Esophagus muscularis mucosa (tissue), 4 donors: ENCODE data around the gene INPPL1. TPM values are rescaled to one million over a fixed set of nuclear protein-coding genes. Genes with fewer than 3 reads are reported as not detected.

ENCODE experiments used
- DNase-seq: peaks from one replicate; pipeline ENCODE4 v3.0.0-alpha.2; 2017; ENCODE audit errors: extremely low spot score
- H3K27ac ChIP-seq, 4 donors: fragments of 200-600 bp; sonication (generic); replicated peaks in 1 of 4; 1 replicate in 3 of 4; 2 replicates in 1 of 4; pipeline ENCODE4 v1.5.1; 2016 to 2019; ENCODE audit warnings: mild to moderate bottlenecking in 1 of 4
- H3K27me3 ChIP-seq, 4 donors: fragments of 200-600 bp; sonication (generic); one replicate each; pipeline versions ENCODE4 v1.5.1 to v1.6.0; 2016 to 2019
- H3K36me3 ChIP-seq, 4 donors: fragments of 200-600 bp; sonication (generic); one replicate each; pipeline ENCODE4 v1.5.1; 2016 to 2019
- H3K4me1 ChIP-seq, 4 donors: fragments of 200-600 bp; sonication (generic); one replicate each; pipeline ENCODE4 v1.5.1; 2016 to 2019
- H3K4me3 ChIP-seq, 4 donors: fragments of 200-600 bp; sonication (generic); 1 replicate in 2 of 4; 2 replicates in 2 of 4; pipeline ENCODE4 v1.5.1; 2016 to 2019; ENCODE audit warnings: mild to moderate bottlenecking in 4 of 4, moderate library complexity in 1 of 4
- H3K9me3 ChIP-seq, 4 donors: fragments of 200-600 bp; sonication (generic); 1 replicate in 3 of 4; 2 replicates in 1 of 4; pipeline ENCODE4 v1.5.1; 2016 to 2019
- EP300 ChIP-seq: sonication (generic); formaldehyde crosslinking; IDR thresholded peaks from one replicate; pipeline ENCODE4 v1.6.1; 2017; ENCODE audit warnings: antibody characterized with exemption
- POLR2A ChIP-seq: fragments of 450-650 bp; IDR thresholded peaks from one replicate; pipeline ENCODE4 v1.6.1; 2017; ENCODE audit warnings: antibody characterized with exemption, moderate library complexity, mild to moderate bottlenecking, low read depth
- POLR2AphosphoS5 ChIP-seq, 2 donors: sonication (generic); formaldehyde crosslinking; IDR thresholded peaks; one replicate each; pipeline ENCODE4 v1.6.1; 2017; ENCODE audit warnings: antibody characterized with exemption in 2 of 2
- WGBS: methylation state at CpG from one replicate; pipeline ENCODE4 v1.1.5; 2018; 5-methylcytosine and 5-hydroxymethylcytosine counted together
- intact Hi-C: fragments of 100-400 bp; cut with DNase I; formaldehyde crosslinking; loops from one replicate; pipeline ENCODE4 v1.15.1; 2023
- total RNA-seq, 4 donors: library from RNA; depleted of rRNA; stranded (reverse); fragments of >200 nt; gene quantifications; one replicate each; pipeline versions ENCODE4 v1.1.0 to v1.2.1, GENCODE V29; 2016
- TF ChIP-seq, protein P1 (sequence below), 3 experiments: fragments of 200-600 bp in 2 of 3; fragments of 450-650 bp in 1 of 3; sonication (generic) in 2 of 3; IDR thresholded peaks; one replicate each; pipeline ENCODE4 v1.5.1; 2017 to 2019; ENCODE audit warnings: antibody characterized with exemption in 3 of 3, mild to moderate bottlenecking in 2 of 3, moderate library complexity in 1 of 3

INPPL1 gene
- total RNA-seq, 4 donors from 2014 or later: 61.6 to 158 (median 100) TPM

DNA sequence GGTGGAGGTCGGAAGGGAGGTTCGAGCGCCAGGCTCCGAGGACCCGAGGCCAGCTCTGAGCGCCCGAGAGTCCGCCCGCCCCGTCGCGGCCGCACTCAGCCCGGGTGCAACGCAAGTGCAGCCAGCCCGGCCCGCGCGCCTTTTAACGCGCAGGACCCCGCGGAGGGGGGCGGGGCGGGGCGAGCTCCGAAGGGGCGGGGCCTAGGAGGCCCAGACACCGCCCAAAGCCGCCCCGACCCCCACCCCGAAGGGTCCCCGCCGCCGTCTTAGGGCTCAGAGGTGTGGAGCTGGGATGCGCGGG is 19.4 kb downstream of the INPPL1 start, which contains the start of gene PHOX2A:
Gene PHOX2A, minus strand, starts transcription at position 117 of the 301 bp plus-strand sequence. CDS start 172 bp downstream, outside the sequence.
- TF ChIP-seq POLR2AphosphoS5 (IDR thresholded peaks at IDR 0.05): no peak
- TF ChIP-seq EP300: no peak
- TF ChIP-seq POLR2A: no peak
- TF ChIP-seq, protein P1, sequence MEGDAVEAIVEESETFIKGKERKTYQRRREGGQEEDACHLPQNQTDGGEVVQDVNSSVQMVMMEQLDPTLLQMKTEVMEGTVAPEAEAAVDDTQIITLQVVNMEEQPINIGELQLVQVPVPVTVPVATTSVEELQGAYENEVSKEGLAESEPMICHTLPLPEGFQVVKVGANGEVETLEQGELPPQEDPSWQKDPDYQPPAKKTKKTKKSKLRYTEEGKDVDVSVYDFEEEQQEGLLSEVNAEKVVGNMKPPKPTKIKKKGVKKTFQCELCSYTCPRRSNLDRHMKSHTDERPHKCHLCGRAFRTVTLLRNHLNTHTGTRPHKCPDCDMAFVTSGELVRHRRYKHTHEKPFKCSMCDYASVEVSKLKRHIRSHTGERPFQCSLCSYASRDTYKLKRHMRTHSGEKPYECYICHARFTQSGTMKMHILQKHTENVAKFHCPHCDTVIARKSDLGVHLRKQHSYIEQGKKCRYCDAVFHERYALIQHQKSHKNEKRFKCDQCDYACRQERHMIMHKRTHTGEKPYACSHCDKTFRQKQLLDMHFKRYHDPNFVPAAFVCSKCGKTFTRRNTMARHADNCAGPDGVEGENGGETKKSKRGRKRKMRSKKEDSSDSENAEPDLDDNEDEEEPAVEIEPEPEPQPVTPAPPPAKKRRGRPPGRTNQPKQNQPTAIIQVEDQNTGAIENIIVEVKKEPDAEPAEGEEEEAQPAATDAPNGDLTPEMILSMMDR (IDR thresholded peaks at IDR 0.05): no peak
- Histone ChIP-seq H3K27me3 (peaks cover 18 to 67% (median 44%) of the 10 kb centered on the region in 4 donors), H3K4me3 (peak within 1 kb of the TSS; percentile 18 to 41 (median 24)), H3K9me3 (no peaks in the 10 kb centered on the region), H3K36me3 (no peaks in the 10 kb centered on the region), H3K4me1 (peaks cover 32 to 39% (median 38%) of the 10 kb centered on the region in 4 donors), H3K27ac (no peak within 1 kb of the TSS)
- 0% methylated on average over 5 of the region's 37 CpGs for WGBS
- intact Hi-C loops: no loop called here
- no peak for DNase-seq

DNA sequence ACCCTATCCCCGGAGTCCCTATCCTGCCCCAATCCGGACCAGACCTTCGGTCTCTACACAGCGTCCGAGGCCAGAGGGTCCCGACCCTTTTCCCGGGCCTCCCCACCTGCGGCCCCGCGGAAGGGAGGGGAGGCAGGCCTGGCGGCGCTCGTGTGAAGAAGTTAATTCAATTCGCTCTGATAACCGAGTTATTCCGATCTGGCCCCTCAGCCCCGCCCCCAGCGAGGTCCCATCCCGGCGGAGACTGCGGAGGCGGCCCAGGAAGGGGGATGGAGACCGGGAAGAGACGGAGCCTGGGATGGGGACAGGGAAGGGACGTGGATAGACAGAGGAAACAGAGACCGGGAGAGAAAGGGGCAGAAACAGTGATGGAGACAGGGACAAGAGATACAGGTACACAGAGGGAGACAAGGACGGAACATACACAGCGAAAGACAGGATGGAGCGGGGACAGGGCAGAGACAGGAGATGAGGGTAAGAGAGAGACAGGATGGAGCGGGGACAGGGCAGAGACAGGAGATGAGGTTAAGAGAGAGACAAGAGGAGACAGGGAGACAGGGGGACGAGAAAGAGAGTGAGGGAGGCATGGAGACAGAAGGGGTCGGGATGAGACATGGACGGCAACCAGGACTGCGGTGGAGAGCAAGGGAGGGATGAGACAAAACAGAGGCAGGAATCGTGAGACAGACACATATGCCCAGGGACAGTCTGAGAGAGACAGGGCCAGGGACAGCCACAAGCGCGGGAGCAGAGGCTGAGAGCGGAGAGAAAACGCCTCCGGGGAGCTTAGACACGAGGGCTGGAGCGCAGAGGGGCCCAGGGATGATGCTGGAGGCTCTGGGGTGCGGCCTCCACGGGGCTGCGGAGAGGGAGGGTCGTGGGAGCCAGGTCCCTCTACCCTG is 20.0 kb downstream of the INPPL1 start:
- TF ChIP-seq POLR2AphosphoS5 (IDR thresholded peaks at IDR 0.05) (no peak), POLR2A (no peak), EP300 (no peak)
- TF ChIP-seq, protein P1 (IDR thresholded peaks at IDR 0.05): no peak
- peak overlapping the region; percentile 18 to 41 (median 24) for H3K4me3 ChIP-seq
- H3K36me3 ChIP-seq: no peaks in the 10 kb centered on the region
- H3K9me3 ChIP-seq: no peaks in the 10 kb centered on the region
- DNase-seq: no peak
- 17% methylated on average over 34 of the region's 46 CpGs for WGBS
- peaks cover 26 to 33% (median 32%) of the 10 kb centered on the region in 4 donors for H3K4me1 ChIP-seq
- intact Hi-C loops: no loop called here
- H3K27ac ChIP-seq: no peak overlapping the region
- peaks cover 18 to 71% (median 44%) of the 10 kb centered on the region in 4 donors for H3K27me3 ChIP-seq

DNA sequence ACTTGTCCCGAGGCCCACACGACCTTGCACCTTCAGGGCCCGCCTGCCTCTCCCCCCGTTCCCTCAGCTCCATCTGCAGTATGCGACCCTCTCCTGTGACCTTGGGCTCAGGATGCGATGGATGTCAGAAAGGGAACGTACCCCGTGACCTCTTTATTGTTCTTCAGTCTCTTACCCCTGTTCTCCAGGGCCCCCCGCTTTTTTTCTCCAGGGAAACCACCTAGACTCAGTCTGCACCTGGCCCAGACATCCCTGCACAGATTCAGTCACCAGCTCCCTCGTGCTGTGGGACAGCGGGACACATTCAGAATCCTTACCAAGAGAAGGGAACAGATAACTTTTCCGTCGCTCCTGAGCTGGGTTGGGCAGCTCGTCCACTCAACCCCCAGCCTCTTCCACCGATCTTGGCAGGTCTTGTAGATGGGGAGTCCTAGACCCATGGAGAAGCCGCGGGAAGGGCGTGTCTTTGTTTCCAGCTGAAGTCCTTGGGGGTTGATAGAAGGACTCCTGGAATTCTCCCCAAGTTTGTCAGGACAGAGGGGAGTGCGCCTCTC is 20.8 kb downstream of the INPPL1 start:
- Histone ChIP-seq H3K36me3 (no peaks in the 10 kb centered on the region), H3K4me3 (no peak overlapping the region), H3K4me1 (peaks cover 21 to 26% (median 25%) of the 10 kb centered on the region in 4 donors), H3K27me3 (peaks cover 18 to 78% (median 44%) of the 10 kb centered on the region in 4 donors), H3K27ac (no peak overlapping the region), H3K9me3 (no peaks in the 10 kb centered on the region)
- TF ChIP-seq EP300: no peak
- TF ChIP-seq POLR2AphosphoS5 (IDR thresholded peaks at IDR 0.05): no peak
- TF ChIP-seq, protein P1 (IDR thresholded peaks at IDR 0.05): no peak
- no peak for TF ChIP-seq POLR2A
- no peak for DNase-seq
- 22% methylated on average over 15 of the region's 19 CpGs for WGBS
- intact Hi-C loops: no loop called here

DNA sequence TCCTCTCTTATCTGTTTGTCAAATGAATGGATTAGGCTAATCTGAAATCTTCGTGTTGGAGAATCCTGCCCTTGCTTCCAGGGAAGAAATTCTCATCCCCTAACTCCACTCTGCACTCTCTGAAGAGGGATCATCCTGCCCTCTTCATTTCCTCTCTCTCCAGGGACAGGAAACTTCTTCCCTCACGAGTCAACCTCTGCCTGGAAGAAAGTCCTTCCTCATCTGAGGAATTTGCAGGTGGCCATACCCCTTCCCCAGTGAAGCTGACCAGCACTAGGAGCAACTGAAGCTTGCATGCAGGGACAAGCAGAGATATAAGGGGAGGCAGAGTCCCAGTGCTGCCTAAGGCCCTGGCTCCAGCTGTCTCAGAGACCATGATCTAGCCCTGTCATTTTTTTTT is 23.0 kb downstream of the INPPL1 start:
- Histone ChIP-seq H3K27me3 (peaks cover 18 to 78% (median 41%) of the 10 kb centered on the region in 4 donors), H3K9me3 (no peaks in the 10 kb centered on the region), H3K4me1 (peaks cover 12 to 16% (median 15%) of the 10 kb centered on the region in 4 donors), H3K4me3 (no peak overlapping the region), H3K36me3 (no peaks in the 10 kb centered on the region), H3K27ac (no peak overlapping the region)
- 36% methylated on average over 2 of the region's 2 CpGs for WGBS
- intact Hi-C loops: no loop called here
- no peak for TF ChIP-seq EP300
- no peak for DNase-seq

DNA sequence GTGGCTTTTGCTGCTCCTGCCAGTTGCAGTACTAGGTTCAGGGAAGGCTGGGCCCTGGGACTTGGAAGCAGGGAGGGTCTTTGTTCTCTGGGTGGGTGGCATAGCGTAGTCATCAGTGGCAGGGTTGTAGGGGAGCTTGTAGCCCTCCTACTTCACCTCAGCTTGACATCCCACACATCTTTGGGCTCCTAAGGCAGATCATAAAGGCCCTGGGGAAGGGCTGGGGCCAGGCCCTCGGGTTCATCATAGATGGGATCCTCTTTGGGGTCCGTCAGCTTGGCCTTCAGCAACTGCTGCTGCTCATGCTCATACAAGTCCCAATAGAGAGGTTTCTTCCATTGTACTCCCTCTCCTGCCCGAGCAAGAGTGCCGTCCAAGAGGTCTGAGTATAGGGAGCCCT is 25.4 kb downstream of the INPPL1 start:
- Histone ChIP-seq H3K27me3 (peaks cover 0 to 62% (median 19%) of the 10 kb centered on the region in 4 donors), H3K4me3 (no peak overlapping the region), H3K4me1 (peaks cover 0 to under 1% (median 0%) of the 10 kb centered on the region in 4 donors), H3K36me3 (no peaks in the 10 kb centered on the region), H3K27ac (no peak overlapping the region), H3K9me3 (no peaks in the 10 kb centered on the region)
- 97% methylated on average over 5 of the region's 5 CpGs for WGBS
- TF ChIP-seq POLR2A: no peak
- TF ChIP-seq, protein P1 (IDR thresholded peaks at IDR 0.05): no peak
- intact Hi-C loops: no loop called here
- DNase-seq: no peak
